GM23338 (cell line): Measurements from ENCODE around the gene IGF2. TPM values are rescaled to one million over a fixed set of nuclear protein-coding genes. Genes with fewer than 3 reads are reported as not detected.

Experiments
- ATAC-seq: fragments of 200-7000 bp; cut with Tn5 transposase; 3 replicates; pipeline ENCODE4 v1.9.1; 2020
- DNase-seq: peaks from one replicate; pipeline ENCODE4 v3.0.0-alpha.2; 2015; ENCODE audit warnings: low spot score
- H2AFZ ChIP-seq: fragments of 200-600 bp; sonication (generic); 2 replicates; pipeline ENCODE4 v1.8.0; 2016; ENCODE audit warnings: antibody characterized with exemption, mild to moderate bottlenecking, moderate library complexity
- H3F3A ChIP-seq: fragments of 200-600 bp; sonication (generic); replicated peaks from 2 replicates; pipeline ENCODE4 v1.8.0; 2017; ENCODE audit warnings: antibody characterized with exemption, mixed run types, low read depth
- H3K27ac ChIP-seq: fragments of 200-600 bp; sonication (generic); 2 replicates; pipeline ENCODE4 v1.6.1; 2016; ENCODE audit warnings: low read depth
- H3K27me3 ChIP-seq: fragments of 200-600 bp; sonication (generic); 2 replicates; pipeline ENCODE4 v1.8.0; 2016; ENCODE audit warnings: mild to moderate bottlenecking, mixed run types, moderate library complexity; ENCODE audit not compliant: insufficient read depth
- H3K36me3 ChIP-seq: fragments of 200-600 bp; sonication (generic); 2 replicates; pipeline ENCODE4 v1.8.0; 2016; ENCODE audit warnings: mild to moderate bottlenecking; ENCODE audit not compliant: insufficient read depth
- H3K4me1 ChIP-seq: fragments of 200-600 bp; sonication (generic); 2 replicates; pipeline ENCODE4 v1.8.0; 2016; ENCODE audit warnings: mild to moderate bottlenecking, moderate library complexity; ENCODE audit not compliant: insufficient read depth
- H3K4me2 ChIP-seq: fragments of 200-600 bp; sonication (generic); 2 replicates; pipeline ENCODE4 v1.7.1; 2017; ENCODE audit warnings: mixed run types
- H3K4me3 ChIP-seq: fragments of 200-600 bp; sonication (generic); 2 replicates; pipeline ENCODE4 v1.6.1; 2016; ENCODE audit warnings: mixed run types
- H3K79me2 ChIP-seq: fragments of 200-600 bp; sonication (generic); replicated peaks from 2 replicates; pipeline ENCODE4 v1.8.0; 2017; ENCODE audit warnings: mild to moderate bottlenecking; ENCODE audit not compliant: insufficient read depth
- H3K9me2 ChIP-seq: fragments of 200-600 bp; sonication (generic); 2 replicates; pipeline ENCODE4 v1.8.0; 2017; ENCODE audit not compliant: insufficient read depth
- H4K20me1 ChIP-seq: fragments of 200-600 bp; sonication (generic); replicated peaks from 2 replicates; pipeline ENCODE4 v1.8.0; 2017; ENCODE audit warnings: mild to moderate bottlenecking; ENCODE audit not compliant: insufficient read depth
- H3K27ac Mint-ChIP-seq: 2 replicates; pipeline ENCODE4 v1.8.0; 2020; ENCODE audit warnings: inconsistent platforms, mild to moderate bottlenecking, moderate library complexity, mixed read lengths
- H3K27me3 Mint-ChIP-seq: 3 replicates; pipeline ENCODE4 v1.8.0; 2022; ENCODE audit warnings: low read depth, mild to moderate bottlenecking, moderate library complexity, mixed read lengths, inconsistent platforms; ENCODE audit not compliant: insufficient read depth, poor library complexity
- H3K36me3 Mint-ChIP-seq: 3 replicates; pipeline ENCODE4 v1.8.0; 2021; ENCODE audit warnings: low read depth, mild to moderate bottlenecking, inconsistent platforms, moderate library complexity, mixed read lengths
- H3K4me1 Mint-ChIP-seq: 3 replicates; pipeline ENCODE4 v1.8.0; 2020; ENCODE audit warnings: mild to moderate bottlenecking, inconsistent platforms, mixed read lengths
- H3K4me3 Mint-ChIP-seq: 3 replicates; pipeline ENCODE4 v1.8.0; 2021; ENCODE audit warnings: moderate library complexity, mild to moderate bottlenecking, inconsistent platforms, mixed read lengths
- H3K9me3 Mint-ChIP-seq: 3 replicates; pipeline ENCODE4 v1.8.0; 2020; ENCODE audit warnings: moderate library complexity, mild to moderate bottlenecking, inconsistent platforms, mixed read lengths
- CTCF ChIP-seq, 2 experiments: fragments of 200-600 bp in 1 of 2; sonication (generic) in 1 of 2; conservative IDR thresholded peaks; 2 replicates each; pipeline versions ENCODE4 v1.5.1 to v1.6.1; 2016 to 2017; ENCODE audit warnings: antibody characterized with exemption in 2 of 2, low read depth in 2 of 2, mild to moderate bottlenecking in 2 of 2, moderate library complexity in 1 of 2
- JUNB ChIP-seq: IDR thresholded peaks from one replicate; pipeline ENCODE4 v1.6.1; 2016; ENCODE audit warnings: antibody characterized with exemption; ENCODE audit not compliant: unreplicated experiment
- POLR2AphosphoS5 ChIP-seq: IDR thresholded peaks from 2 replicates; pipeline ENCODE4 v1.6.1; 2016; ENCODE audit warnings: antibody characterized with exemption, low read depth
- STAT1 ChIP-seq: IDR thresholded peaks from one replicate; pipeline ENCODE4 v1.6.1; 2016; ENCODE audit warnings: antibody characterized with exemption; ENCODE audit not compliant: unreplicated experiment
- ZNF114 ChIP-seq: fragments of 250-450 bp; sonication (Bioruptor Pico); IDR thresholded peaks from 2 replicates; pipeline ENCODE4 v1.5.0; 2020; ENCODE audit warnings: mild to moderate bottlenecking, moderate library complexity
- ZNF331 ChIP-seq: fragments of 250-450 bp; sonication (Bioruptor Pico); IDR thresholded peaks from 2 replicates; pipeline ENCODE4 v1.5.0; 2020; ENCODE audit warnings: low read depth, mild to moderate bottlenecking, moderate library complexity
- ZNF462 ChIP-seq: fragments of 250-450 bp; sonication (Bioruptor Pico); IDR thresholded peaks from 2 replicates; pipeline ENCODE4 v1.5.0; 2020; ENCODE audit warnings: mild to moderate bottlenecking, moderate library complexity
- polyA plus RNA-seq: library from polyadenylated mRNA; unstranded; fragments of >200 nt; fragmentation: Nextera tagmentation; extraction: Ambion mirVana; gene quantifications from 2 replicates; pipeline ENCODE4 v1.2.1, GENCODE V29; 2016
- total RNA-seq: library from RNA; depleted of rRNA; stranded (reverse); fragments of >200 nt; shearing (Covaris generic); gene quantifications from 2 replicates; pipeline ENCODE4 v1.2.3, GENCODE V29; 2014

IGF2 gene
- total and polyA plus RNA-seq, 2 experiments from 2014 or later: 1.4 to 4.0 TPM

DNA sequence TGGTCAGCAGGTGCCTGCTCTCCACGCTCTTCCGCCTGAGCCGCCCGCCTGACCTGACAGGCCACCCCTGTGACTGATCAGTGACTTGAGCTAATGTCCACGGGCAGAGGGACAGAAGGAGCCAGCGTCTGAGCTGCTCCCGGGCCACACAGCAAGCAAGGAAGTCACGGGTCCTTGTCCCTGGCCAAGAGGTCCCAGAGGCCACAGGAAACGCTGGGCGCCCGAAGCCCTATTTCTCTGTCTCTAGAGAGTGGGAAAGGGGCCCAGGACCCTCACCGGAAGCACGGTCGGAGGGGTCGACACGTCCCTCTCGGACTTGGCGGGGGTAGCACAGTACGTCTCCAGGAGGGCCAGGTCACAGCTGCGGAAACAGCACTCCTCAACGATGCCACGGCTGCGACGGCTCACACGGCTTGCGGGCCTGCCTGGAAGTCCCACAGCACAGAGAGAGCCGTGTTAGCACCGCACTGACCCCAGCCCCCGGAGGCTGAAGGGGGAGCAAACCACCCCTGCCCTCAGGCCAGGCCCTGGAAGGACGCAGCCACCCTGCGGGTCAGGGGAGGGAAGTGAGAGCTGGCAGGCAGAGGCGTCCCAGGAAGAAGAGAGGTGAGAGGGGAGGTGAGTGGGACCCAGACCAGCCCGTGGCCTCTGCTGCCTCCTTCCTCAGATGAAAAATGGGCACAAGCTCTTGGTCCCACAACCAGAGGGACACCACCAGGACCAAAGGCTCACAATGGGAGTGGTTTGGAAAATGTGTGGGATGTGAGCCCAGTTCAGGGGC is 5.8 kb downstream of the IGF2 start:
- Histone ChIP-seq H3K36me3 (no peaks in the 10 kb centered on the region), H3K4me2 (no peak overlapping the region), H3K9me2 (no peaks in the 10 kb centered on the region), H3K4me3 (no peak overlapping the region), H3K27me3 (peaks cover 32% of the 10 kb centered on the region), H4K20me1 (no peaks in the 10 kb centered on the region), H3K4me1 (peaks cover 3% of the 10 kb centered on the region; the same call in 1 of the 2 replicates), H3F3A (no peaks in the 10 kb centered on the region), H3K27ac (no peak overlapping the region), H3K79me2 (no peaks in the 10 kb centered on the region), H2AFZ (no peak overlapping the region)
- no peak for DNase-seq
- H3K9me3 Mint-ChIP-seq: no peaks in the 10 kb centered on the region
- no peak overlapping the region for H3K27ac Mint-ChIP-seq
- H3K27me3 Mint-ChIP-seq: peaks cover 56% of the 10 kb centered on the region
- ATAC-seq: no peak
- no peak overlapping the region for H3K4me3 Mint-ChIP-seq
- TF ChIP-seq JUNB (no peak), CTCF (conservative IDR thresholded peaks at IDR 0.05; ENCODE audit: low read depth in 2 of 2) (no peak), ZNF331 (CRISPR knock-in tag) (no peak), ZNF462 (CRISPR knock-in tag) (no peak), POLR2AphosphoS5 (no peak), ZNF114 (CRISPR knock-in tag) (no peak), STAT1 (no peak)
- H3K36me3 Mint-ChIP-seq: no peaks in the 10 kb centered on the region
- peaks cover 9% of the 10 kb centered on the region; the same call in 2 of the 3 replicates for H3K4me1 Mint-ChIP-seq
